Brain pericyte (primary cell): Measurements from ENCODE around the gene SORL1.

Experiments used
- DNase-seq: peaks from one replicate; pipeline ENCODE4 v3.0.0-alpha.2; 2012; ENCODE audit warnings: low read depth, low spot score

Gene SORL1

DNA sequence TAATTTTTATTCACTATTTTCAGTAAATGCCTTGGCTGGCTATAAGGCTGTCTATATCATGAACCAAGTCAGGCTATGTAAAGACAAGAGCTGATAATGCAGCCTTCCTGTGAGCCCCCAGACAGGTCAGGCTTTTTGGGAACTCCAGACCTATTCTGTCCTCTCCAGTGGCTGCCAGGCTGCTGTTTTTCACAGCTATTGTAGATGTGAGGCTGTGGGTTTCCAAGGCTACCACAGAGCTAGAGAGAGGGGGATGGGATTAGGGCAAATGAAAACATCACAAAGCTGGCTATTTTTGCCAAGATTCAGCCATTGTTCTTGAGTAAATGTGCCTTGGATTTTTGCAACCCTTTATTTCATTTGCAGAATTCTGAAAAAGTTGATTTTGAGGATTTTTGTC is 56.3 kb downstream of the SORL1 start:
- no peak for DNase-seq

DNA sequence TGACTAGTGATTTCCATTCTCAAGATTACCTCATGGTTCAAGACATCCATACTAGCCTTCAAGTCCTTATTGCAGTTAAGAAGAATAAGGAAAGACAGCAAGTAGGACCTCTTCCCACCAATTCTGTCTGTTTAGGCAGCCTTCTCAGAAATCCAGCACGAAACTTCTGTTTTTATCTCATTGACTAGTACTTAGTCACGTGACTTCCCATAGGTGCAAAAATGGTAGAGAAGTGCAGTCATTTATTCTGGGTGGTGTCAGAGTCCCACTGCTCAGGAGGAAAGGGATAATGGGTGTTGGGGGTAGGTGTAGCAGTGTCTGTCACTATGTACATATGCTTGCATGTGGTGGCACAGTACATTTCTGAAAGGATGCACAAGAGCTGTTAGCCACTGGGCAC is 58.3 kb downstream of the SORL1 start:
- no peak for DNase-seq

DNA sequence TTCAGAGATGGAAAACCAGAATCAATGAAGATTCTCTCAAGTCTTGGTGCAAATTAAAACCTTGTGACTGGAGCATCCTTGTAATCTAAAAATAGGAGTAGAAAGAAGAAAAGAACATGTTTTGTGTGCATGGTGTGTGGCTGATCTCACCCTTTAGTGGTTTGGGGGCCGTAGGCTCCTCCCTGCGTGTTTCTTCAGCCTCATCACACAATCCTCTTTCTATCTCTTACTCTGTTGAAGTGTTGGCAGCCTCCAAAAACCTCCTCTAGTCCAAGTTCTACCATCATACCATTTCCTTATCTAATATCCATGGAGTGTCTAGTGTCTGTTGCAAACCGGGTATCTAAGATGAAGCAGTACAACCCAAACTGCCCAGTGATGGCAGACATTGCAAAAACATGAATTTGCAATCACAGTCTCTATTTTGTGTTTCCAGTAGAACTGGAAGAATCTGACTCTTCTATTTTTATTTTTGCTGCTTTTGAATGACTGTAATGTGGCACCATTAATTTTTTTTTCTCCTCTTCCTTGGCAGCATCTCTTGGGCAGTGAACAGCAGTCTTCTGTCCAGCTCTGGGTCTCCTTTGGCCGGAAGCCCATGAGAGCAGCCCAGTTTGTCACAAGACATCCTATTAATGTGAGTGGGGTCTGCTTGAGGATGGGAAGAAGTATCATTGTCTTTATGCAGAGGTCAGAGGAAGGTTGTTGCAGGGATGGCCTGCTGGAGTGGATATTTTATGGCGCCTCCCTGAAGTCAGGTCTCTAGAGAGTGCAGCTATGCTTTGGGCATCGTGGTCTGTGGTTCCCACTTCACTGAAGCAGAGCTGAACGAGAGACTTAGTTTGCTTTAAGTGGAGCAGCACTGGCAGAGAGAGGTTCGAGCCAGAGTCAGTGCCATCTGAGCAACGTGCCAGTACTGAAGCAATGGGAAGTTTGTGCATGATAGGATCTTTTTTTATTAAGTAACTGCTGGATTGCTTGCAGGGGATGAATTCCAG is 60.7 kb downstream of the SORL1 start:
- DNase-seq: no peak

DNA sequence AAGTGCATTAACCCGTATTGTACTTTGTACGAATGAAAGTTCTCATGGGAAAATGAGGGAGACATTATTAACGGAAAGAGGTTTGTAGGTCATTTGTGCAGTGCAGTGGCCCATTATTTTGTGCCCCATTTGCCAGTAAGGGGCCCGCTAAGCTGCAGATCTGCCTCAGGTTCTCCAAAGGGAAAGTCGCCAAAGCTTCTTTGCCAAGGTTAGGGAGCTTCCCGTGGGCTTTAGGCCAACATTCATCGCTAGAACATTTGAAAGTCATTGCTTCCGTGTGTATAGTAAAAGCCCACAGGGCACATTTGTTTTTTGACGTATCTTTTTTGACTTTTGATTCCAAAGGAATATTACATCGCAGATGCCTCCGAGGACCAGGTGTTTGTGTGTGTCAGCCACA is 61.7 kb downstream of the SORL1 start:
- DNase-seq: no peak

DNA sequence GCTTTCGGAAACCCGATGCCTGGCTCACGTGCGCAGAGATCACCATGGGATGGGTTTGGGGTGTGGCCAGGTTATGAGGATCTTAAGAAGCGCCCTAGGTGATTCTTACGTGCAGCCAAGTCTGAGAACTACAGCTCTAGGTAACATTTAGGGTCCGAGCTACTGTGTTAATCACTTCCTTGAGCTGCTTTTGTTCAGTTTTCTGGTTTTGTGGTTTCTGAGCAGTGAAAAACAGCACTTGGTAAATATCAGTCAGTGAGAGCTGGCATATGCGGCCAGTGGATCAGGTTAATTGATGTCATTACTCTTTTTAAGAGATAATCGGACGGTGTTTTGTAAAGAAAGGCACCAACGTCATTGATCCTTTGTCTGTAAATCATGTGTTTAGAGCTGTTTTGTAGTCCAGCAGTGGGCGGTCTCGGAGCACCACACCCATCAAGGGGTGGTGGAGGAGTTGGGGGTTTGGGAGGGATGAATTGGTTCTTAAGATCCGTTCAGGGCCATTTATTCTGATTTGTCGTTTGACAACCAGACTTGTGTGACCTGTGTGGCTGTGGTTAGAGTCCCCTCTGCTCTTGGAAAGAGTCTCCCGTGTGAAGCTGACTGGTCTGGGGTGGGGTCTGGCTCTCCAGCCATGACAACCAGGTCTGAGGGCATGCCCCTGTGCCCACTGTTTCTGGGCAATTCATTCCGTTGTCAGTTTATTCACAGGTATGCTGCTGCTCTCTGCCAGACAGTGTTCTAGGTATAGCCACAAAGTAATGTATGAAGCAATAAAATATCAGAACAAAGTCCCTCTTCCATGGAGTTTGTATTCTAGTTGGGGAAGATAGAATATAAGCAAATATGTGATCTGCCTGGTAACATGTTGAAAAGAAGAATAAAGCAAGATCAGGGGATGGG is 62.6 kb downstream of the SORL1 start:
- DNase-seq: no peak

DNA sequence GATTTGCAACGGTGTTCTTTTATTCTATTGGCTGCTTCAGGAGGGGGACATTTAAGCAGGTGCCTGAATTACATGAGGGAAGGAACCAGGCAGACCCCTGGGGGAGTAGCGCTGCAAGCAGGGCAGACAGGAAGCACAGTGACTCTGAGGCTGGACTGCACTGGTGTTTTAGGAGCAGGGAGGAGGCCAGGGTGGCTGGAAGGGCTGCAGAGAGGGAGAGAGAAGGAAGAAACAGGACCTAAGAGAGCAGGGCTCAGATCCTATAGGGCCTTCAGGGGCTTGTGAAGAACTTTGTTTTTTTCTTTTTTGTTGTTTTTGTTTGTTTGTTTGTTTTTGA is 63.2 kb downstream of the SORL1 start:
- no peak for DNase-seq

DNA sequence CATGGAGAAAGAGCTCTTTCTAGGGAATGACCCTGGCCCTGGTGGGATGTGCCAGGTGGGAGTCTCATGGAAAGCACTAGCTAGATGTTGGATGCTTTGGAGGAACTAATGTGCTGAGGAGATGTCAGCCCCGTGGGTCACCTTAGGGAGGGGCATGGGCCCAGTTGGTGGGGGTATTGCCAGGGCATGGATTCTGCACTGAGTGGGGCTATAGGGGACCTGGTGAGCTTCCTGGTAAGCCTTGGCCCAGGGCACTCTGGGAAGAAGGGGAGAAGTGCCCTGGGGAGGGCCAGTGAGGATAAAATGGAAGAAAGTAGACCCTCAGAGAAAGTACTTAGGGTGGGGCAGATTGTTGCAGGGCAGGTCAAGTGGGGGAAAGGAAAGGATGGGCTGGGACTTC is 65.9 kb downstream of the SORL1 start:
- DNase-seq: no peak

DNA sequence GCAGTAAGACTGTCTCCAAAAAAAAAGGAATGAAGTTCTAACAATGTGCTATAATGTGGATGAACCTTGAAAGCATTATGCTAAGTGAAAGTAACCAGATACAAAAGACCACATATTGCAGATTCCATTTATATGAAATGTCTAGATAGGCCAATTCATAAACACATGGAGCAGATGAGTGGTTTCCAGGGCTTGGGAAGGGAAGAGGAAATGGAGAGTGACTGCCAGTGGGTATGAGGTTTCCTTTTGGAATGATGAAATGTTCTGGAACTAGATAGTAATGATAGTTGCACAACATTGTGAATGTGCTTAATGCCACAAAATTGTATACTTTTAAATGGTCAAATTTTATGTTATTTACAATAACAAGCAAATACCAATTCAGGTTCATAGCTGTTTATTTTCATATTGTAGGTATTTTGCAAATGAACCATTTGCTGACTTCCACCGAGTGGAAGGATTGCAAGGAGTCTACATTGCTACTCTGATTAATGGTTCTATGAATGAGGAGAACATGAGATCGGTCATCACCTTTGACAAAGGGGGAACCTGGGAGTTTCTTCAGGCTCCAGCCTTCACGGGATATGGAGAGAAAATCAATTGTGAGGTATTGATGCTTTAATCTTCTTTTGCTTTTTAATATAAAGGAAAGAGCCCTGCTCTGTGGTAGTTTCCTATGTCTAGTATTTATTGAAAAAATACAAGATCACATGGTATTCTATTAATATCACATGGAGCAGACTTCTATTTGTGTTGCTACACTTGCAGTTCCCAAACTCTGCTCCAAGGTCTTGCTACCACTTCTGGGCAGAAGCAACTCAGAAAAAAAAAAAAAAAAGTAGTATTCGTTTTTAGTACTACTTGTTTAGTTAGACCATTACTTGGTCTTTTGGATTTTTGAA is 68.4 kb downstream of the SORL1 start:
- DNase-seq: no peak

DNA sequence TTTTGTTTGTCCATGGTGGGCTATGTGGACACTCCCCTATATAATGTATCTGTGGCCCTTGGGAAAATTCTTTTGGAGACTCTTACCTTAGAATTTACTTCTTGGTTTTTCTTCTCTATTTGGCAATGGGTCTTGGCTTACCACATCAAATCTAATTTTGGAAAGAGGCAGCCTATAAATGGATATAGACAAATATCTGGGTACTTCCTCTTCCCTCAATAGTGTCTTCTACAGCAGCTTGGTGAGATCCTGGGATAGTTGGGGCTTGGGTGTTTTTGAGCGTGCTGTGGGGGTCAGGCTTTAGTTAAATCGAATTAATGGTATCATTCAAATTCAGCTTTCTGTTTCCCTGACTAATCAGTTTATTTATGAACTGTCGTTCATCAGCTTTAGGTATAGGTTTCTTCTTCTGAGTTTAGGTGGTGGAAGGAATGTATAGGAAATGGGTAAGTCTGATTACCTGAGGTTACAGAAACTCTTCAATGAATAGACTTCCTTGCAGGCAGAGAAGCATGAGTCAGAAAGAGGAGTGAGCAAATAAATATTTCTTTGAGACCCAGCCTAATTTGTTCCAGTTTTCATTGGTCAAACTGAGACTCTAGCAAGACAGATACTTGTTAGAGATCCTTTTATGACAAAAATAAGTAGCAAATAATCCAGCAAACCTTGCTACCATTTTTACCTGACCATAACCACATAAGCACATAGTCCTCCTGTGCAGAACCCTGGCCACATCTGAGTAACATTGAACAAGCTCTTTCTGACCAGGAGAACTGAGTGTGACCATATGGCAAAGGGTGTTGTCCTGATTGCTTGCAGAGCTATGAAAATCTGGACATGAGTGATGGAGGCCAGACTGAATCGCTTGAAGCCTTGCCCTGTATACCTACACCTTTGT is 69.3 kb downstream of the SORL1 start:
- no peak for DNase-seq

DNA sequence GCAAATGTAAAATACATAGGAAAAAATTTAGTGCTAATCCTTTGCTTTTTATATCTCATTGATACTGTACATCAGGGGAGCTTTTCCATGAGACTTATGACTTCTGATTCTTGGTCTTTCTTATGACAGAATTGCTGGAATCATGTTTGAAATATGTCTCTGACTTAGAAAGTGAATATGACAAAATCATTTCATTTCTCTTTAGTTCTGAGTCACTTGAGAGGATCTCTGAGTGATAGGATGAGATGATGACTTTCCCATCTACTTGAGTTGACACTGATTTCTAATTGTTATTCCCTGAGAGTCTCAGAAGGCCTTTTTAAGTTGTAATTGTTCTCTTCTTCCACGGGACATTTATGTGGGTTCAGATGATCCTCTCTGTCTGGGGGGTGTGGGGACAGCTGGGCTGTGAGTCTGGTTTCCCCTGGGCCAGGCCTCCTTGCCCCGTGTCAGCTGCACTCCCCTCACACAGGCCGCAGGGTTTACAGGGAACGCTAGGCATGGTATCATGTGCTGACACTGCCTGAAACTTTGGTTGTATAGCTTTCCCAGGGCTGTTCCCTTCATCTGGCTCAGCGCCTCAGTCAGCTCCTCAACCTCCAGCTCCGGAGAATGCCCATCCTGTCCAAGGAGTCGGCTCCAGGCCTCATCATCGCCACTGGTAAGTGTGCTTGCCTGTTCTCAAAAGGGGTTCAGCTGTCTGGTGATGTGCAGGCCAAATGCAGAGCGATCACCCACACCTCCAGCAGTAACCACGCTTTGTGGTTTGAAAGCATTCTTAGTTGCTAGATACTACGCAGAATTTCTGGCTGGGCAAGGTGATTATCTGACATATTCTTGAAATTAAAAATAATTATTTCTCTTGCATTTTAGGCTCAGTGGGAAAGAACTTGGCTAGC is 70.2 kb downstream of the SORL1 start:
- no peak for DNase-seq

DNA sequence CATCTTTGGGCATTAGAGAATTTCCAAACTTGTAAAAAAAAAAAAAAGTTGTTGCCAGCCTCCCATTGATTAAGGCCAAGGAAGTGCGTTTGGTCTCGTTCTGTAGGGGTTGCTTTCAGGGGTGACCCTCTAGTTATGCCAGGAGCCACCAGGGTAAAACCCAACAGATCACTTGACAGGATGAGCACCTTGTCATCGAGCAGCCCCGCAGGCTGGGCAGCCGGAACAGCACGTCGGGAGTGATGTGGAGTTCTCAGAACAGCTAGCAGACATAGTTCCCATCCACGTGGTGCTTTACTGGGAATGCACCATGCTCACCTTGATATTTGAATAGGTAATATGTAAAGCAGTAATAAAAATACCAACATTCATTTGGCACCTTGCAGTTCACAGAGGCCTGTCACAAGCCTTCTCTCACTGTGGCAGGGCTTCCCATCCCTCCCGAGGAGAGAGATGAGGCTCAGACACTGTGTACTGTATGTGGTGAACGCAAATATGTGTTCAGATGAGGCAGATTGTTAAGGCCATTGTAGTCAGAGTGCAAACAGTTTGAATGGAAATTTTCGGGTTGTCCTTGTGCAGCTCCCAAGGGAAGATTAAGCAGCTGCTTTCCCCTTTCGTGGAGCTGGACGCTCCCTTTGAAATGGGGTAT is 71.6 kb downstream of the SORL1 start:
- DNase-seq: no peak

DNA sequence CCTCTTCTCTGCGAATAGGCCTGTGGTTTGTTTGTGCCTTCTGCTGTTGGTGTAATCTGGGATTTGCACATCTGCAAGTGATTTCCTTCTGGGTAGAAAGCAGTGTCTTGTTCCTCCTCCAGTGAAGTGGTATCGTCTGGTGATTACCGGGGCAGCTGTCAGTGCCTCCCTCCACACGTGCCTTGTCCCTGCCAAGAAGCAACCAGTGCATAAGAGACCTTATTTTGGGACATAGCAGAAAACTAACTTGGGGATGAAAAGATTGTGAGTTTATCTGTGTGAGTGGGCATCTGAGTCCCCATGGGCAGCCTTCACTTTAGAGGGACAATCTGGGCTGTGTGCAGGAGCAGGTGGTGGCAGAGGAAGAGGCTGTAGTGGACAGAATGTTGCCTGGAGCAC is 72.1 kb downstream of the SORL1 start:
- no peak for DNase-seq

DNA sequence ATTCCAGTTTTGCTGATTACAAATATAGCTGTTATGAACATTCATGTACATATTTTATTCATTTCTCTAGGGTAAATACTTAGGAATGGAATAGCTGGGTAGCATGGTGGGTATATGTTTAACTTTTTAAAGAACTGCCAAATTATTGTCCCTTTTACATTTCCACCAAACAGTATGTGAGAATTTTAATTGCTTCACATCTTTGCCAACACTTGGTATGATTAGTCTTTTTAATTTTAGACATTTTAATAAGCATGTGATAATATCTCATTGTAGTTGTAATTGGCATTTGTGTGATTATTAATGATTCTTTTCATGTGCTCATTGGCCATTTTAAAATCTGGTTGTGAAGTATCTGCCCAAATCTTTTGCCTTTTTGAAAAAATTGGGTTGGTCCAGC is 73.3 kb downstream of the SORL1 start:
- no peak for DNase-seq

DNA sequence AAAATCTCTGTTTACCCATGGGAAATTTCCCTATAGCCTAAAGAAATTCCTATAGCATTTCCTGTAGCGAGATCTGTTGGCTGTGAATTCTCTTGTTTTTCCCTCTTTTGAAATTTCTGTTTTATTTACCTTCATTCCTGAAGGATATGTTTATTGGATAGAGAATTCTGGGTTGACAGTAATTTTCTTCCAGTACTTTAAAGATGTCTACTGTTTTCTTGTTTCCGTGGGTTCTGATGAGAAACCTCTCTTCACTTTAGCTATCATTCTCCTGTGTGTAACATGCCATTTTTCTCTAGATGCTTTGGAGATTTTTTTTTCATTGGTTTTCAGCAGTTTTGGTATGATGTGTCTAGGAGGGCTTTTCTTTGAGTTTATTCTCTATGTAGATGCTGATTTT is 78.1 kb downstream of the SORL1 start:
- DNase-seq: no peak

DNA sequence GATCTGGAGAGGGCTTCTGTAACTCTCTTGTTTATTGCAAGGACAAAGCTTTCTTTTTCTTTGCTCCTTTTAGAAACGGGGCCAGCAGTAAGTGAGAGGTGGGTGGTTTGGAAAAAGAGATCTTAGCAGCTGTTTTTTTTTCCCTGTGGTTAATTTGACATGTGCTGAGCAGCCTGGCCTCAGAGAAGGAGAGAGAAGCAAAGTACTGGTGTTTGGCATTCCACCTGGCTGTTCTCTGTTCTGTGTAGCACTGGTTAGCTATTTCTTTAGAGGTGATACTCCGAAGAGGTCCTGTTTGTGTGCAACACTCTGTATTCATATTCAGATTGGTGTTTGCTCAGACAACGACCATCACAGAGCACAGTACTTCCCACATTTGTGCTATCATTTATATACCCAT is 81.5 kb downstream of the SORL1 start:
- no peak for DNase-seq

DNA sequence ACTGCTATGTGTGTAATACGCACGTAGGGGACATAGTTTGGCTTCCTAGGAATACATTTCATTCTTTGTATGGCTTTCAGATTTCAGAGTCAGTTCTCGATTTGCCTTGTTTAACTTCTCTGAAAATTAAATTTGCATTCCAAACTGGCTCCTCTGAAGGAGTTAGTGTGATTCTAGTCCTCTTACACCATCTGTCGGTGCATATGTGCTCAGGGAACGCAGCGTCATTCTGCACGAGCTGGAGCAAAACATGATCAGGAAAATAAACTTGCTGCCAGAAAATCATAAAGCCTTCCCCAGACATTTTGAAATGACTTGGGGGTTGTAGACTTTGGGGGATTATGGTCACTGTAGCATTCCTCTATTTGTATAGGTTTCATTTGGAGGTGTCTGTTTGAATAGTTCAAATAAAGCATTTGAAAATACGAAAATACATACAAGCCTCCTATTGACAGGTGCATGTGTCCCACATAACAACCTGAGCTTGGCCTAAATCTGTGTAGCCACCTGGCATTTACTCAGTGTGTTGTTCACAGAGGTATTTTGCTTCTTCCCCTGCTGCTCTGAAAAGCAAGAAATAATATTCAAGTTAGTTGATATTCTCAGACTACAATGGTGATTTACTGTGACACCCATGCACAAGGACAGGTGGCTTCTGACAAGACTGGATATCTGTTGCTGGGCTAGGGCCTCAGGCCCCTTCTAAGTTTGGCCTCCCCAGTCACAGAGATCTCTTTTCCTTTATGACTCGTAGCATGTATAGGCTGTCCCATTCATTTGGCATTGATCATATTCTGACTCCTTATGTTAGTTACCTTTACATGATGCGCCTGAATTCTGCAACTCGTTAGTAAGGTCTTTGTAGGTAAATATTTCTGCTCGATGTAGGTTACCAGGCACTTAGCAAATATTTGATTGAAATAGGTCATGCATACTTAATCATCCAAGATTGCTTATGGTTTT is 82.3 kb downstream of the SORL1 start:
- DNase-seq: no peak

DNA sequence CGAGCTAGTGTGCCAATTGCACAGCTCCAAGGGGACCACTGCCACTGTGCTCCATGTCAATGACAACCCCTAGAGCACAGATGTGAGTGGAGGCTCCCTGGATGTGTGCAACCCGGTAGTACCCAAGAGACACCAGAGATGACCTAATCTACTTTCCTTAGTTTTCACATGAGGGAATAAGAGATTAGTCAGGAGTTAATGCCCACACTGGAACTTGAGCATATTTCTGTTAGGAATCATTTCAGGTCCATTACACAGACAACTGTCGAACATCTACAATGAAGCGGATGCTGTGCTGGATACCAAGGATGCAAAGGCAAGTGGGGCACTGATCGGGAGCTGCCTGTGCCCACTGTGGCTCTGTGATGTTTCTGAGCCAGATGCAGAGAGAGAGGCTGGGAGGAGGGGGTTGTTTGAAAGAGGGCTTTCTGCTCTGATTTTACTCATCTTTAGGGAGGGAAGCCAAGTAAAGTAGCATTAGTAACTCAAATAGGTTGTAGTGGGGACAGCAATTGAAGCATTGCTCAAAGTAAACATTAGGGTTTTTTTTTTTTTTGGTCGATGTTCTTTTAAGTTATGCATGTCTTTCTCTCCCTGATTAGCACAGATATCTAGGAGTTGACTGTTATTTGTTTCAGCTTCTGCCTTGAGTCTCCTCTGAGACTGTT is 83.1 kb downstream of the SORL1 start:
- DNase-seq: no peak
